Subcutaneous abdominal adipose tissue (tissue), 5 donors: ENCODE measurements around the gene INPP1.

Experiments
- H3K27ac ChIP-seq: one replicate; pipeline ENCODE4 v1.7.0; 2013; ENCODE audit warnings: low read depth, mild to moderate bottlenecking, inconsistent platforms, low read length, moderate library complexity
- H3K27me3 ChIP-seq, 5 donors: one replicate each; pipeline ENCODE4 v1.7.0; 2013; ENCODE audit warnings: low read length in 5 of 5, inconsistent platforms in 1 of 5; ENCODE audit not compliant: control insufficient read depth in 5 of 5, insufficient read depth in 4 of 5
- H3K36me3 ChIP-seq, 5 donors: one replicate each; pipeline ENCODE4 v1.7.0; 2013; ENCODE audit warnings: low read length in 5 of 5; ENCODE audit not compliant: control insufficient read depth in 5 of 5, insufficient read depth in 5 of 5
- H3K4me1 ChIP-seq, 5 donors: one replicate each; pipeline ENCODE4 v1.7.0; 2013; ENCODE audit warnings: low read length in 5 of 5, mild to moderate bottlenecking in 3 of 5, moderate library complexity in 1 of 5; ENCODE audit not compliant: control insufficient read depth in 5 of 5, insufficient read depth in 5 of 5
- H3K4me3 ChIP-seq, 5 donors: one replicate each; pipeline ENCODE4 v1.7.0; 2013; ENCODE audit warnings: low read length in 5 of 5, low read depth in 1 of 5
- H3K9ac ChIP-seq, 5 donors: one replicate each; pipeline ENCODE4 v1.7.0; 2013; ENCODE audit warnings: low read length in 5 of 5, mild to moderate bottlenecking in 4 of 5, moderate library complexity in 3 of 5
- H3K9me3 ChIP-seq, 5 donors: one replicate each; pipeline ENCODE4 v1.7.0; 2013; ENCODE audit warnings: low read length in 5 of 5; ENCODE audit not compliant: control insufficient read depth in 5 of 5
- donor health status: healthy.
- donor health status: healthy.
- donor health status: healthy.
- donor health status: healthy.
- donor health status: healthy.

The INPP1 gene

GRCh38 chr2:190376083-190376482 is 32.7 kb downstream of the INPP1 start:
- H3K27ac ChIP-seq: no peak overlapping the region
- H3K27me3 ChIP-seq: no peaks in the 10 kb centered on the region
- peaks cover 0 to 16% (median 14%) of the 10 kb centered on the region in 5 donors for H3K4me1 ChIP-seq
- no peaks in the 10 kb centered on the region for H3K9me3 ChIP-seq
- H3K9ac ChIP-seq: no peak overlapping the region
- peaks cover 0 to 3% (median 1%) of the 10 kb centered on the region in 5 donors for H3K36me3 ChIP-seq
- H3K4me3 ChIP-seq: no peak overlapping the region

GRCh38 chr2:190376591-190377245 is 33.3 kb downstream of the INPP1 start:
- no peak overlapping the region for H3K27ac ChIP-seq
- peaks cover 0 to 16% (median 14%) of the 10 kb centered on the region in 5 donors for H3K4me1 ChIP-seq
- H3K9me3 ChIP-seq: no peaks in the 10 kb centered on the region
- no peaks in the 10 kb centered on the region for H3K36me3 ChIP-seq
- H3K4me3 ChIP-seq: no peak overlapping the region
- no peak overlapping the region for H3K9ac ChIP-seq
- no peaks in the 10 kb centered on the region for H3K27me3 ChIP-seq

GRCh38 chr2:190378880-190379237 is 35.5 kb downstream of the INPP1 start:
- Histone ChIP-seq H3K4me3 (peak overlapping the region in 1 of 5 donors; percentile 16), H3K9me3 (no peaks in the 10 kb centered on the region), H3K9ac (peak overlapping the region in 1 of 5 donors; percentile 14), H3K27ac (no peak overlapping the region), H3K27me3 (no peaks in the 10 kb centered on the region), H3K36me3 (no peaks in the 10 kb centered on the region), H3K4me1 (peaks cover 0 to 14% (median 10%) of the 10 kb centered on the region in 5 donors)

GRCh38 chr2:190379249-190379964 is 36.0 kb downstream of the INPP1 start:
- Histone ChIP-seq H3K4me3 (no peak overlapping the region), H3K4me1 (peaks cover 0 to 14% (median 10%) of the 10 kb centered on the region in 5 donors), H3K9ac (peak overlapping the region in 1 of 5 donors; percentile 14), H3K36me3 (no peaks in the 10 kb centered on the region), H3K27ac (no peak overlapping the region), H3K9me3 (no peaks in the 10 kb centered on the region), H3K27me3 (no peaks in the 10 kb centered on the region)

GRCh38 chr2:190380962-190381412 is 37.6 kb downstream of the INPP1 start:
- H3K9me3 ChIP-seq: no peaks in the 10 kb centered on the region
- H3K36me3 ChIP-seq: no peaks in the 10 kb centered on the region
- H3K27ac ChIP-seq: no peak overlapping the region
- H3K9ac ChIP-seq: no peak overlapping the region
- H3K4me1 ChIP-seq: peaks cover 0 to 14% (median 10%) of the 10 kb centered on the region in 5 donors
- no peaks in the 10 kb centered on the region for H3K27me3 ChIP-seq
- H3K4me3 ChIP-seq: no peak overlapping the region

GRCh38 chr2:190382851-190383250 is 39.5 kb downstream of the INPP1 start:
- H3K36me3 ChIP-seq: no peaks in the 10 kb centered on the region
- H3K4me1 ChIP-seq: peaks cover 0 to 14% (median 10%) of the 10 kb centered on the region in 5 donors
- H3K27me3 ChIP-seq: no peaks in the 10 kb centered on the region
- no peaks in the 10 kb centered on the region for H3K9me3 ChIP-seq
- H3K9ac ChIP-seq: no peak overlapping the region
- H3K27ac ChIP-seq: no peak overlapping the region
- H3K4me3 ChIP-seq: no peak overlapping the region

GRCh38 chr2:190387422-190387821 is 44.0 kb downstream of the INPP1 start:
- no peaks in the 10 kb centered on the region for H3K9me3 ChIP-seq

GRCh38 chr2:190396271-190396670 is 52.9 kb downstream of the INPP1 start:
- H3K4me1 ChIP-seq: no peaks in the 10 kb centered on the region
- H3K4me3 ChIP-seq: no peak overlapping the region
- H3K36me3 ChIP-seq: no peaks in the 10 kb centered on the region
- no peak overlapping the region for H3K9ac ChIP-seq
- H3K9me3 ChIP-seq: no peaks in the 10 kb centered on the region
- no peak overlapping the region for H3K27ac ChIP-seq
- H3K27me3 ChIP-seq: peaks cover 0 to 2% (median 0%) of the 10 kb centered on the region in 5 donors

More at GRCh38 chr2:190387422-190387821, 44.0 kb downstream of the INPP1 start:
- Histone ChIP-seq H3K36me3 (no peaks in the 10 kb centered on the region), H3K9ac (no peak overlapping the region), H3K27me3 (peaks cover 0 to 2% (median 0%) of the 10 kb centered on the region in 5 donors), H3K27ac (no peak overlapping the region), H3K4me1 (no peaks in the 10 kb centered on the region), H3K4me3 (no peak overlapping the region)

- Histone ChIP-seq H3K9ac (no peak overlapping the region), H3K4me3 (no peak overlapping the region), H3K4me1 (peaks cover 0 to 9% (median 6%) of the 10 kb centered on the region in 5 donors), H3K27me3 (no peaks in the 10 kb centered on the region), H3K36me3 (no peaks in the 10 kb centered on the region), H3K9me3 (peaks cover 0 to 4% (median 0%) of the 10 kb centered on the region in 5 donors), H3K27ac (no peak overlapping the region)
Observed at GRCh38 chr2:190402986-190403603, 59.7 kb downstream of the INPP1 start.

GRCh38 chr2:190404487-190404886 is 61.1 kb downstream of the INPP1 start:
- Histone ChIP-seq H3K9me3 (peaks cover 0 to 4% (median 0%) of the 10 kb centered on the region in 5 donors), H3K4me1 (peaks cover 0 to 18% (median 16%) of the 10 kb centered on the region in 5 donors), H3K27me3 (peaks cover 0 to 6% (median 0%) of the 10 kb centered on the region in 5 donors), H3K36me3 (no peaks in the 10 kb centered on the region), H3K27ac (no peak overlapping the region), H3K4me3 (no peak overlapping the region), H3K9ac (no peak overlapping the region)
